Choroid plexus epithelial cell (primary cell): ENCODE measurements around the gene CHD3.
"Not testable (repeated sequence)": the region's sequence is repeated elsewhere in the genome, so short reads cannot be mapped to it uniquely, and the experiment has no call there.

Experiments
- DNase-seq: peaks from one replicate; pipeline ENCODE4 v3.0.0-alpha.2; 2010; ENCODE audit warnings: low read depth
- H3K4me3 ChIP-seq: 2 replicates; pipeline ENCODE4 v1.5.1; 2011; ENCODE audit warnings: low read depth, mild to moderate bottlenecking, control low read depth, low read length, moderate library complexity
- CTCF ChIP-seq: conservative IDR thresholded peaks from 2 replicates; pipeline ENCODE4 v1.5.1; 2011; ENCODE audit warnings: low read depth, mild to moderate bottlenecking, control low read depth, inconsistent platforms, low read length, moderate library complexity

Gene CHD3

GRCh38 chr17:7950578-7950977, 62.0 kb downstream of the CHD3 start:
- TF ChIP-seq CTCF = no peak
- no peak for DNase-seq
- H3K4me3 ChIP-seq = no peak overlapping the region

- DNase-seq = no peak
- no peak overlapping the region for H3K4me3 ChIP-seq
- no peak for TF ChIP-seq CTCF
These were observed 62.7 kb downstream of the CHD3 start for GRCh38 chr17:7951143-7951792.

- H3K4me3 ChIP-seq, DNase-seq: not testable (repeated sequence)
These were observed 64.7 kb downstream of the CHD3 start for GRCh38 chr17:7953266-7953665.

- no peak for TF ChIP-seq CTCF
- H3K4me3 ChIP-seq = no peak overlapping the region
- DNase-seq = no peak
These were observed 67.0 kb downstream of the CHD3 start for GRCh38 chr17:7955414-7956227.

- no peak for TF ChIP-seq CTCF
- DNase-seq = peak; percentile 62
These were observed 67.8 kb downstream of the CHD3 start for GRCh38 chr17:7956228-7956965.

GRCh38 chr17:7959503-7960253, 71.1 kb downstream of the CHD3 start:
- DNase-seq = peak; percentile 54
- no peak for TF ChIP-seq CTCF
- no peak overlapping the region for H3K4me3 ChIP-seq

More at GRCh38 chr17:7956228-7956965, 67.8 kb downstream of the CHD3 start:
- H3K4me3 ChIP-seq = no peak overlapping the region

- no peak for DNase-seq
- no peak for TF ChIP-seq CTCF
These were observed 72.8 kb downstream of the CHD3 start for GRCh38 chr17:7961421-7961820.

More at GRCh38 chr17:7961421-7961820, 72.8 kb downstream of the CHD3 start:
- no peak overlapping the region for H3K4me3 ChIP-seq
